BE2C (cell line): ENCODE results near the gene TMEM240.

Experiments used
- DNase-seq: peaks from one replicate; pipeline ENCODE4 v3.0.0-alpha.2; 2020
- H3K27me3 ChIP-seq: fragments of 250-450 bp; sonication (Bioruptor Pico); 2 replicates; pipeline ENCODE4 v1.5.1; 2020; ENCODE audit warnings: mild to moderate bottlenecking
- H3K36me3 ChIP-seq: fragments of 250-450 bp; sonication (Bioruptor Pico); 2 replicates; pipeline ENCODE4 v1.5.1; 2020; ENCODE audit warnings: mild to moderate bottlenecking
- H3K4me1 ChIP-seq: fragments of 250-450 bp; sonication (Bioruptor Pico); 2 replicates; pipeline ENCODE4 v1.5.1; 2020
- H3K4me3 ChIP-seq: 2 replicates; pipeline ENCODE4 v1.5.1; 2011; ENCODE audit warnings: low read depth, low read length
- H3K9me3 ChIP-seq: fragments of 250-450 bp; sonication (Bioruptor Pico); 2 replicates; pipeline ENCODE4 v1.5.1; 2020
- TF ChIP-seq, protein P1 (sequence below): IDR thresholded peaks from 2 replicates; pipeline ENCODE4 v1.5.1; 2012; ENCODE audit warnings: mild to moderate bottlenecking, low read depth, low read length

TMEM240 gene

DNA sequence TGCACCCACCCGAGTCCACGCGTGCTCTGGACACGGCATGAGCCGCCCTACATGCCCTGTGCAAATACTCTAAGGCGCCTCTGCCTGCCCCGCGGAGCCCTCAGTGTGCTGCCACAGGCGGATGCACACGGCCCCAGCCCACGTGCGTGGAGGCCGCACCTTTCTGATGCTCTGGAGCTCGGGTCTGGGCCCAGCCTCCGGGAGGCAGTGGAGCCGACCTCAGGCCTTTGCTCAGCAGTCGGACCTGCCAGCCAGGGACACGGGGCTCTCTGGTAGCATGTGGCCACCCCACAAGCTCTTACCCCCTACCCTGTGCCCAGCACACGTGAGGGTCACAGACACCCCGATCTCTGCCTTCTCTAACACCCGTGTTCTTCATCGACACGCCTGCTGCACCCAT lies 2.1 kb downstream of the TMEM240 start:
- no peak overlapping the region for H3K4me3 ChIP-seq
- no peak for DNase-seq
- peaks cover 3% of the 10 kb centered on the region; the same call in 1 of the 2 replicates for H3K4me1 ChIP-seq
- no peaks in the 10 kb centered on the region for H3K27me3 ChIP-seq
- peaks cover 37% of the 10 kb centered on the region for H3K36me3 ChIP-seq
- TF ChIP-seq, protein P1, sequence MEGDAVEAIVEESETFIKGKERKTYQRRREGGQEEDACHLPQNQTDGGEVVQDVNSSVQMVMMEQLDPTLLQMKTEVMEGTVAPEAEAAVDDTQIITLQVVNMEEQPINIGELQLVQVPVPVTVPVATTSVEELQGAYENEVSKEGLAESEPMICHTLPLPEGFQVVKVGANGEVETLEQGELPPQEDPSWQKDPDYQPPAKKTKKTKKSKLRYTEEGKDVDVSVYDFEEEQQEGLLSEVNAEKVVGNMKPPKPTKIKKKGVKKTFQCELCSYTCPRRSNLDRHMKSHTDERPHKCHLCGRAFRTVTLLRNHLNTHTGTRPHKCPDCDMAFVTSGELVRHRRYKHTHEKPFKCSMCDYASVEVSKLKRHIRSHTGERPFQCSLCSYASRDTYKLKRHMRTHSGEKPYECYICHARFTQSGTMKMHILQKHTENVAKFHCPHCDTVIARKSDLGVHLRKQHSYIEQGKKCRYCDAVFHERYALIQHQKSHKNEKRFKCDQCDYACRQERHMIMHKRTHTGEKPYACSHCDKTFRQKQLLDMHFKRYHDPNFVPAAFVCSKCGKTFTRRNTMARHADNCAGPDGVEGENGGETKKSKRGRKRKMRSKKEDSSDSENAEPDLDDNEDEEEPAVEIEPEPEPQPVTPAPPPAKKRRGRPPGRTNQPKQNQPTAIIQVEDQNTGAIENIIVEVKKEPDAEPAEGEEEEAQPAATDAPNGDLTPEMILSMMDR: no peak
- no peaks in the 10 kb centered on the region for H3K9me3 ChIP-seq

- H3K4me1 ChIP-seq: peaks cover 3% of the 10 kb centered on the region; the same call in 1 of the 2 replicates
- TF ChIP-seq, protein P1: no peak
- H3K27me3 ChIP-seq: no peaks in the 10 kb centered on the region
- no peak for DNase-seq
- peaks cover 31% of the 10 kb centered on the region for H3K36me3 ChIP-seq
- no peak overlapping the region for H3K4me3 ChIP-seq
- H3K9me3 ChIP-seq: no peaks in the 10 kb centered on the region
Measured at GRCh38 chr1:1537626-1538250, 2.7 kb downstream of the TMEM240 start.

GRCh38 chr1:1536938-1537546 lies 3.4 kb downstream of the TMEM240 start:
- TF ChIP-seq, protein P1: no peak

GRCh38 chr1:1536019-1536937 lies 4.1 kb downstream of the TMEM240 start:
- TF ChIP-seq, protein P1: no peak
- no peak for DNase-seq

More at GRCh38 chr1:1536938-1537546, 3.4 kb downstream of the TMEM240 start:
- H3K36me3 ChIP-seq: peaks cover 27% of the 10 kb centered on the region
- peaks cover 3% of the 10 kb centered on the region; the same call in 1 of the 2 replicates for H3K4me1 ChIP-seq
- H3K9me3 ChIP-seq: no peaks in the 10 kb centered on the region
- no peak overlapping the region for H3K4me3 ChIP-seq
- H3K27me3 ChIP-seq: no peaks in the 10 kb centered on the region
- no peak for DNase-seq

GRCh38 chr1:1535201-1536018 lies 5.0 kb downstream of the TMEM240 start:
- H3K9me3 ChIP-seq: no peaks in the 10 kb centered on the region; the same call in 1 of the 2 replicates
- H3K36me3 ChIP-seq: peaks cover 25% of the 10 kb centered on the region
- no peak for DNase-seq
- H3K27me3 ChIP-seq: no peaks in the 10 kb centered on the region
- H3K4me3 ChIP-seq: no peak overlapping the region
- TF ChIP-seq, protein P1: no peak
- no peaks in the 10 kb centered on the region for H3K4me1 ChIP-seq

More at GRCh38 chr1:1536019-1536937, 4.1 kb downstream of the TMEM240 start:
- Histone ChIP-seq H3K4me3 (no peak overlapping the region), H3K4me1 (peaks cover 3% of the 10 kb centered on the region; the same call in 1 of the 2 replicates), H3K9me3 (no peaks in the 10 kb centered on the region), H3K36me3 (peaks cover 26% of the 10 kb centered on the region), H3K27me3 (no peaks in the 10 kb centered on the region)
